Hepatocyte (in vitro differentiated cells): ENCODE data around the gene XPNPEP1. TPM values are rescaled to one million over a fixed set of nuclear protein-coding genes. Genes with fewer than 3 reads are reported as not detected.

Source experiments
- DNase-seq: peaks from one replicate; pipeline ENCODE4 v3.0.0-alpha.2; 2016; ENCODE audit warnings: low spot score
- H2AFZ ChIP-seq: fragments of 200-600 bp; sonication (generic); 2 replicates; pipeline ENCODE4 v1.6.0; 2016; ENCODE audit warnings: antibody characterized with exemption, mild to moderate bottlenecking
- H3K27ac ChIP-seq: fragments of 200-600 bp; sonication (generic); 2 replicates; pipeline ENCODE4 v1.5.1; 2016; ENCODE audit warnings: mild to moderate bottlenecking
- H3K27me3 ChIP-seq: fragments of 200-600 bp; sonication (generic); 2 replicates; pipeline ENCODE4 v1.6.1; 2016
- H3K36me3 ChIP-seq: fragments of 200-600 bp; sonication (generic); replicated peaks from 2 replicates; pipeline ENCODE4 v1.5.1; 2016; ENCODE audit warnings: low read depth; ENCODE audit not compliant: insufficient read depth
- H3K4me1 ChIP-seq: fragments of 200-600 bp; sonication (generic); 2 replicates; pipeline ENCODE4 v1.5.1; 2016; ENCODE audit warnings: mild to moderate bottlenecking, moderate library complexity; ENCODE audit not compliant: insufficient read depth
- H3K4me2 ChIP-seq: fragments of 200-600 bp; sonication (generic); 2 replicates; pipeline ENCODE4 v1.6.0; 2016
- H3K4me3 ChIP-seq: fragments of 200-600 bp; sonication (generic); 2 replicates; pipeline ENCODE4 v1.5.1; 2016; ENCODE audit warnings: mild to moderate bottlenecking
- H3K79me2 ChIP-seq: fragments of 200-600 bp; sonication (generic); 2 replicates; pipeline ENCODE4 v1.6.0; 2017; ENCODE audit warnings: mild to moderate bottlenecking
- H3K9me2 ChIP-seq: fragments of 200-600 bp; sonication (generic); replicated peaks from 2 replicates; pipeline ENCODE4 v1.6.0; 2017; ENCODE audit warnings: mild to moderate bottlenecking; ENCODE audit not compliant: insufficient read depth
- H3K9me3 ChIP-seq: fragments of 200-600 bp; sonication (generic); 2 replicates; pipeline ENCODE4 v1.5.1; 2016; ENCODE audit warnings: low read depth, mild to moderate bottlenecking
- H4K20me1 ChIP-seq: fragments of 200-600 bp; sonication (generic); 2 replicates; pipeline ENCODE4 v1.6.0; 2016; ENCODE audit warnings: mild to moderate bottlenecking; ENCODE audit not compliant: insufficient read depth, poor library complexity, severe bottlenecking
- EZH2 ChIP-seq: fragments of 200-600 bp; sonication (generic); IDR thresholded peaks from 2 replicates; pipeline ENCODE4 v1.6.1; 2016; ENCODE audit warnings: antibody characterized with exemption, mild to moderate bottlenecking, borderline replicate concordance
- EZH2phosphoT487 ChIP-seq: fragments of 200-600 bp; sonication (generic); IDR thresholded peaks from one replicate; pipeline ENCODE4 v1.6.1; 2018; ENCODE audit warnings: antibody characterized with exemption, mild to moderate bottlenecking, low read depth, moderate library complexity; ENCODE audit not compliant: unreplicated experiment, severe bottlenecking
- WGBS: methylation state at CpG from one replicate; pipeline ENCODE4 v1.1.6; 2016; ENCODE audit warnings: low lambda C conversion rate; ENCODE audit errors: missing lambda C conversion rate; 5-methylcytosine and 5-hydroxymethylcytosine counted together
- polyA plus RNA-seq: library from polyadenylated mRNA; unstranded; fragments of >200 nt; fragmentation: Nextera tagmentation; extraction: Ambion mirVana; gene quantifications from 2 replicates; pipeline ENCODE4 v1.2.1, GENCODE V29; 2016
- total RNA-seq: library from RNA; depleted of rRNA; stranded (reverse); fragments of >200 nt; gene quantifications from 2 replicates; pipeline ENCODE4 v1.2.3, GENCODE V29; 2014
- TF ChIP-seq, protein P1 (sequence below): fragments of 200-600 bp; sonication (generic); IDR thresholded peaks from 2 replicates; pipeline ENCODE4 v1.5.1; 2016; ENCODE audit warnings: antibody characterized with exemption, mild to moderate bottlenecking; ENCODE audit not compliant: poor library complexity

XPNPEP1 gene
- total and polyA plus RNA-seq, 2 experiments from 2014 or later: 55.5 to 99.4 TPM

DNA sequence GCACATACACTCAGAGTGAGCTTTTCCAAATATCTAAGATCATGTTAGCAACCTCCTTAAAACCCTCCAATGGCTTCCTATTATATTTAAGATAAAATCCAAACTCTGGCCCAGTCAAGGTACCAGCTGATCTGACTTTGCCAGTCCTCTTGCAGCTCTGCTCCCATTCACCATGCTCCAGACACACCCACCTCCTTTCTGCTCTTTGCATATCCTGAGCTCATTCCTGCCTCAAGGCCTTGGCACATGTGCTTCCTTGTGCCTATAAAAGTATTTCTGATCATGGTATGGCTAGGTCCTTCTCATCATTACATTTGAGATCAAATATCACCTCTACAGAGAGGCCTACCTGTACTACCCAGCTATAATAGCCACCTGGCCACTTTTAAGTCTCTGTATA, 27.5 kb downstream of the XPNPEP1 start:
- Histone ChIP-seq H3K9me2 (no peaks in the 10 kb centered on the region), H3K9me3 (no peaks in the 10 kb centered on the region), H4K20me1 (no peaks in the 10 kb centered on the region), H3K79me2 (peaks cover 84% of the 10 kb centered on the region), H3K4me3 (no peak overlapping the region), H3K27ac (no peak overlapping the region), H3K27me3 (no peaks in the 10 kb centered on the region), H3K4me1 (peaks cover 6% of the 10 kb centered on the region), H3K36me3 (no peaks in the 10 kb centered on the region), H2AFZ (no peak overlapping the region), H3K4me2 (no peak overlapping the region)
- TF ChIP-seq EZH2phosphoT487: no peak
- no peak for DNase-seq

DNA sequence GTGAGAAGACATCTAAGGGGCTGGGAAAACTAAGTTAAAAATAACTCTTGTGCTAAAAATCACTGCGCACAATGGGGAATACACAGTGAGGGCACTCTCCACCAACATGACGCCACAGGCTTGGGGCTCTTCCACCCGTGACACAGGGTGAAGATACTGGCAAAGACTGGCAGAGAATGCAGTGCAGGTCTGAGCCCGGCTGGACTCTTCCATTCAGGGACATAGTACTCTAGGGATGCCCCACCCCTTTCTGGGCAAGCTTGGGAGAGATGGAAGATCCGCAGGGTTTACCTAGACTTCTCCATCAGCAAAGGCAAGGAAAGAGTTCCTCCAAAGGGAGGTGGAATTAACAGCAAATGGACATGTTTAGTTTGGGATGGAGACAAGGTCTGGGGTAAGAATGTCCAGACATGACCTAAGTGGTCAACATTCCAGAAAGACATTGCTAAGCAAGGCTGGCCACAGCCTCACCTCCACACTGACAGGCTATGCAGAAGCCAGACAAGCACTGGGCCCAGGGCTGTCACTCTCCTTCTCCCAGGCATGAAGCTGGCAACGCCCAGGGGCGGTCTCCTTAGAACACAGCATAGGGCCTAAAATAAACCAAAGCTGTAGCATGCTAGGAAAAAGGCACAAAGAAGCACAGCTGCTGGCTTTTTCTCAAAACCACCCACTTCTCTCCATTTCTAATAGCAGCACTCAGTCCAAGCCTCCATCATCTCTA, 28.1 kb downstream of the XPNPEP1 start:
- no peak overlapping the region for H2AFZ ChIP-seq
- H3K27me3 ChIP-seq: no peaks in the 10 kb centered on the region
- no peak for DNase-seq
- H3K9me2 ChIP-seq: no peaks in the 10 kb centered on the region
- H3K36me3 ChIP-seq: no peaks in the 10 kb centered on the region
- peaks cover 79% of the 10 kb centered on the region for H3K79me2 ChIP-seq
- no peak overlapping the region for H3K4me3 ChIP-seq
- H3K27ac ChIP-seq: no peak overlapping the region
- TF ChIP-seq EZH2 (no peak), EZH2phosphoT487 (no peak)
- TF ChIP-seq, protein P1, sequence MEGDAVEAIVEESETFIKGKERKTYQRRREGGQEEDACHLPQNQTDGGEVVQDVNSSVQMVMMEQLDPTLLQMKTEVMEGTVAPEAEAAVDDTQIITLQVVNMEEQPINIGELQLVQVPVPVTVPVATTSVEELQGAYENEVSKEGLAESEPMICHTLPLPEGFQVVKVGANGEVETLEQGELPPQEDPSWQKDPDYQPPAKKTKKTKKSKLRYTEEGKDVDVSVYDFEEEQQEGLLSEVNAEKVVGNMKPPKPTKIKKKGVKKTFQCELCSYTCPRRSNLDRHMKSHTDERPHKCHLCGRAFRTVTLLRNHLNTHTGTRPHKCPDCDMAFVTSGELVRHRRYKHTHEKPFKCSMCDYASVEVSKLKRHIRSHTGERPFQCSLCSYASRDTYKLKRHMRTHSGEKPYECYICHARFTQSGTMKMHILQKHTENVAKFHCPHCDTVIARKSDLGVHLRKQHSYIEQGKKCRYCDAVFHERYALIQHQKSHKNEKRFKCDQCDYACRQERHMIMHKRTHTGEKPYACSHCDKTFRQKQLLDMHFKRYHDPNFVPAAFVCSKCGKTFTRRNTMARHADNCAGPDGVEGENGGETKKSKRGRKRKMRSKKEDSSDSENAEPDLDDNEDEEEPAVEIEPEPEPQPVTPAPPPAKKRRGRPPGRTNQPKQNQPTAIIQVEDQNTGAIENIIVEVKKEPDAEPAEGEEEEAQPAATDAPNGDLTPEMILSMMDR: no peak
- WGBS: 88% methylated on average over 7 of the region's 7 CpGs
- H3K4me1 ChIP-seq: peaks cover 6% of the 10 kb centered on the region
- no peaks in the 10 kb centered on the region for H4K20me1 ChIP-seq
- H3K9me3 ChIP-seq: no peaks in the 10 kb centered on the region
- H3K4me2 ChIP-seq: no peak overlapping the region

DNA sequence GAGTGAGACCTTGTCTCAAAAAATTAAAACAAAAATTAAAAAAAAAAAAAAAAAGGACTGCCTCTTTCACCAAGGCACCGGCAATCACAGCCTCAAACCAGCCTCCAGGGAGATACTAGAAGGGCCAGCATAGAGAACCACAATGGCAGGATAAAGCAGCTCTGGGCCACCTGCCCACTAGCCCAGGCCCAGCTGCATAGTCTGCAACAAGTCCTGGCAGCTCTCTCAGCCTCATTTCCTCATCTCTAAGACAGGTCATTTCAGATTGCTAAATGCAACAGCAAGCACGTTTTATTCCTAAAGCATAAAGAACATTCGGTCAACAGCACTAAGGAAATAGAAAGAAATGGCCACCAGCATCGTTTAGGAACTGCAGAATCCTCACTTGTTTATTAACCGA, 28.8 kb downstream of the XPNPEP1 start:
- H3K79me2 ChIP-seq: peaks cover 71% of the 10 kb centered on the region
- 88% methylated on average over 5 of the region's 5 CpGs for WGBS
- no peaks in the 10 kb centered on the region for H3K9me2 ChIP-seq
- no peak for TF ChIP-seq EZH2
- no peak for TF ChIP-seq EZH2phosphoT487
- TF ChIP-seq, protein P1: no peak
- H3K27me3 ChIP-seq: no peaks in the 10 kb centered on the region
- H3K36me3 ChIP-seq: no peaks in the 10 kb centered on the region
- no peak overlapping the region for H2AFZ ChIP-seq
- H3K9me3 ChIP-seq: no peaks in the 10 kb centered on the region
- H3K4me1 ChIP-seq: peaks cover 6% of the 10 kb centered on the region
- H4K20me1 ChIP-seq: no peaks in the 10 kb centered on the region
- H3K4me3 ChIP-seq: no peak overlapping the region
- H3K27ac ChIP-seq: no peak overlapping the region
- H3K4me2 ChIP-seq: no peak overlapping the region
- no peak for DNase-seq

DNA sequence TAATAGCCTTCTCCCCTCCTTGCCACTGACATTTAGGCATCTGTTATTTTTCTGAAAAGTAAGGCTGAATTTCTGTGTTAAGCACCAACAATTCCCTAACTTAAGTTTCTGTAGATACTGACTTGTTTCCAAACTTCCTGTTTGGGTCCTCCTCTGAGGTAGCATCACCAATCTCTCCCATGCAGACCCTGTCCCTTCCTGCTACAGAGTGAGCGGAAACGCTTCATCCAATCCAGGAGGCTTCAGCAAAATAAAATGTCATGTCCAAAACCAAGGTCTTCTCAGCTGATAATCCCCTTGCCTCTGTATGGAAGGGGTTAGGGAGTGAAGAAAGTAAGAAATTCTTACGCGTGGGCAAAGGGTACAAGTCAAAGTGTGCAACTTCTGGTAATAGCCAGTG, 29.9 kb downstream of the XPNPEP1 start:
- Histone ChIP-seq H3K27ac (peak overlapping the region; percentile 72), H3K4me1 (peaks cover 6% of the 10 kb centered on the region), H4K20me1 (no peaks in the 10 kb centered on the region), H3K36me3 (no peaks in the 10 kb centered on the region), H3K4me2 (no peak overlapping the region), H3K4me3 (no peak overlapping the region), H3K27me3 (no peaks in the 10 kb centered on the region), H3K9me2 (no peaks in the 10 kb centered on the region), H3K9me3 (no peaks in the 10 kb centered on the region), H3K79me2 (peaks cover 60% of the 10 kb centered on the region), H2AFZ (no peak overlapping the region)
- WGBS: 97% methylated on average over 4 of the region's 4 CpGs
- no peak for DNase-seq
- TF ChIP-seq, protein P1: no peak
- TF ChIP-seq EZH2 (no peak), EZH2phosphoT487 (no peak)
